GM19467 (cell line): ENCODE data around the gene PPP3R2.

ENCODE experiments used
- ATAC-seq: cut with Tn5 transposase; IDR thresholded peaks from one replicate; pipeline ENCODE4 v1.9.1; 2021; ENCODE audit warnings: mild to moderate bottlenecking, moderate library complexity; ENCODE audit not compliant: unreplicated experiment

PPP3R2 gene, protein sequence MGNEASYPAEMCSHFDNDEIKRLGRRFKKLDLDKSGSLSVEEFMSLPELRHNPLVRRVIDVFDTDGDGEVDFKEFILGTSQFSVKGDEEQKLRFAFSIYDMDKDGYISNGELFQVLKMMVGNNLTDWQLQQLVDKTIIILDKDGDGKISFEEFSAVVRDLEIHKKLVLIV

DNA sequence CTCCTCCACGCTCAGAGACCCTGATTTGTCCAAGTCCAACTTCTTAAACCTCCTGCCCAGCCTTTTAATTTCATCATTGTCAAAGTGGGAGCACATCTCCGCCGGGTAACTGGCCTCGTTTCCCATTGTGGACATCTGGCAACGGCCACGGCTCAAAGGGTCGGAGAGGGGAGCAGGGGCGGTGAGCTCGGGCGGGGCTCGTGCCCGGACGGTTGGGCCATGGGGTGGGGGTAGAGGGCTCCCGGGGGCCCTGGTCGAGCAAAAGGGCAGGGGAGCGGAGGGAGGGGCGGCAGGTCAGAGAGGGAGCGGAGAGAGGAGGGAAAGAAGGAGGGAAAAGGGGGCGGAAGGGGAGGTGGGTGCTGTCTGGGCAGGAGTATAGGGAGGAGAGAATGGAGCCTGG, at the start of gene PPP3R2:
TSS of gene PPP3R2 (minus strand) at position 174 of the 400 bp plus-strand sequence. CDS start at position 126, 48 bp downstream.
- ATAC-seq = no peak

DNA sequence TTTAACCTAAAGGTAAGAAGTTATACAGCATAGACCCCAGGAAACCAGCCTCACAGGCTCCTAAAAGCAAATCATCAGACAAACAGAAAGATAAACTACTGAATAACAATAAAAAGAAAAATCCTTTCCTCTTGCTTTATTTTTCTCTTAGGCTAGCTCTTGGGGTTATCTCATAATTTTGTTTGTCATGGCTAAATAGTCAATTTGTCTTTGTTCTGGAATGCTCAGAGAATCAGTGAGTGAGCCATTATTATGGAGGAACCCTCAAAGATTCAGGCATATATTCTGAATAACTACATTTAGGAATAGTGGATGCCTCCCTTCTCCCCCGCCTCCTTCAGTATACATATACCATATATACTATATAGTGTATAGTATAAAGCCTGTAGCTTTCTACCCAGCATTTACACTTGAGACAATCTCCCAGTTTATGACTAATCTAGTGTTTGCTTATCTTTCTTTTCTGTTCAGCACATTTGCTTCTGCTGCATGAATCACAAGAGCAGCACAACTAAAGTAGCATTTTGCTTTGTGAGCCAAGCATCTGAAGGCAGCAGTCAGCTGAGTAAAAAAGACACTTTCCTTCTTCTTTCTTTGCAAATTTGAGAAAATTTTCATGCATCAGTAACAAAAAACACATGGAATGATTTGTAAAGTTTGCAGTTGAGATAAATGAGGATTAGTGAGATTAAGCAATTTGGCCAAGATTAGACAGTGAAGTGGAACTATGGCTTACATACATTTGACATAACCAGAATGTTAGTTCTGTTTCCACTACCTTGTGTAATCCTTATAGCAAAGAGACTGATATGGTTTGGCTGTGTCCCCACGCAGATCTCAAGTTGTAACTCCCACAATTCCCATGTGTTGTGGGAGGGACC, 45.3 kb upstream of the PPP3R2 start:
- no peak for ATAC-seq

DNA sequence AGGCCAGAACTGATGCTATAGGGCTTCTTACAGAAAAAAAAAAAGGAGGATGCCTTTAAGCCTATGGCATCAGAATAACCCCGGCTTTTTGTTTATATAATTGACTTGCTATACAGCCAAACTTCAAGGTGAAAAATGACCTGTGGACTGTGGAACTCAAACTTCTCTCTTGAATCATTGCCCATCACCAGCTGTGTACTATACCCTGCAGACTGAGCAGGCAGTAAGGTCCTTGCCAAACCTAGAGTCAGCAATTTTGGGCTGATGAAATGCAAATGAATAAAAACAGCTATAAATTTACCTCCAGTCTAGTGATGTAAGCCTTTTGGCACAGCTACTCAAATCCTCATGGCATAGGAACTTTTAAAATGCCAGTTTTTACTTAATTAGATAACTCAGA, 44.5 kb upstream of the PPP3R2 start:
- ATAC-seq = no peak

DNA sequence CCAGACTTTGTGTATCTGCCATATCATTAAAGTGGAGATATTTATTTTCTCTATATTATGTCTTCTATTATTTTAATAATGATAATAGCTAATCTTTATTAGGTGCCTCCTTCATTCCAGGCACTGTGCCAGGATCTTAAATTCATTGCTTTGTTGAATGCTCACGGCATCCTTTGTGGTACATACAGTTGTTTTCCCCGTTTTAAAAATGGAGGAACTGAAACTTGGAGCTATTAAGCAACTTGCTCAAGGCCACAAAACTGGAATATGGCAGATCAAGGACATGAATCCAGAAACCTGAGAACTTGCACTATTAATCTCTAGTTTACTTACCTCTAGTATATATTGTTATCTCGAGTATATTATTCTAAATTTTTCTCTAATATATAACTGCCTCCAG, 41.5 kb upstream of the PPP3R2 start:
- ATAC-seq = no peak

DNA sequence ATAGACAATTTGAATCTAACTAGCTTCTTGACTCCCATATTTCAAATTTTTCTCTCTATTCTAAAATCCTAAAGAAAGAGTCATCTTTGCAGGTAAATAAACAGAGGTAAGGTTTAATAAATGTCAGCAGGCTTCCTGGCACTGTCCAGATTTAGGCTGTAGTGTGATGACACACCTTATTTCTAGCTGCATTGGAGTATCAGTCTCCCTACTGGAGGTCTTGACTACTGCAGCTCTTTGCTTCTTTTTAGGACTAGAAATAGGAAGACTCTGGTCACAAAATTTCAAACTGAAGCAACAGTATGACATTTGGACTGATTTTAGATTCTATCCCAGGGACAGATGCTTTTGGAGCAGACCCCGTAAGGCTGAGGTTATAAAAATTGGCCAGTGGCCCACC, 40.7 kb upstream of the PPP3R2 start:
- no peak for ATAC-seq

DNA sequence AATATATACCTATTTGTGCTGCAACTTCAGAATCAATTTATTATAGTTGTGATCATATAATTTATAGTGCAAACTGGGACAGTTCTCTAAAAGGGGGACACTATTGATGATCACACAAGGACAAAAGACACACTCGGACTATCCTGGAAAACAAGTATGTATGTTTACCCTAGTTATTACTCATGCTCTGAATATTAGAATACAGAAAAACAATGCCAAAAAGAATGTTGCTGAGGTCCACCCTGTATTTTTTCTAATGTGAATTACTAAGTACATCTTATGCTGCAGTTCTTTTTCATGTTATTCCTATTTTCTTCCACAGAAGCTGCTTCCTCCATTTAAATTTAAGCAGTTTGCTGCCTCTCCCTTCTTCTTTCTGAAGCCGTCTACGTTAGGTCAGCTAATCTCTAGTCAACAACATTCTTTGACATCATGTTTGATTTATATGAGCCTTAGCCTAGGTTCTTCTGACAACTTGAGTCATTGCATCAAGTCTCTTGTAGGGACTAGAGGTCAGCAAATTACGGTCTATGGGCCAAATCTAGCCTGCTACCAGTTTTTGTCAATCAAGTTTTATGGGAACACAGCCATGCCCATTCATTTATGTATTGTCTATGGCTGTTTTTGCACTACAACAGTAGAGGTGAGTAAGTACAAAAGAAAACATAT, 40.1 kb upstream of the PPP3R2 start:
- ATAC-seq = no peak

DNA sequence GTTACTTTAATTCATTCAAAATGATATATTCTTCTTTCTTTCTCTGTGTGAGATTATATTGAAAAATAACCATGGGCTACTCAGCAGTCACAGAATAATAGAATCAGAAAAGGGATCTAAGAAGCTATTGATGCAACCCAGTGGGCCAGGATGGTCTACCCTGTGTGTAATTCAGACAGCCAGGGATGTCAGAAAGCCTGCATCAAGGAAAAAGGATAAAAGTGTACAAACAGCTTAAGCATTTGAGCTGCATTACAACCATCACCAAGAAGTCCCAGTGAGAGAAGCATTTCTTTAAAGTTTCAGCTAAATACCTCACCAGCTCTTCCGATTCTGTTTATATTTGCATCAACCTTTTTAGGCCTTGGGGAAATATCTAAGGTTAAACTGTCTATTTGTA, 37.8 kb upstream of the PPP3R2 start:
- no peak for ATAC-seq

DNA sequence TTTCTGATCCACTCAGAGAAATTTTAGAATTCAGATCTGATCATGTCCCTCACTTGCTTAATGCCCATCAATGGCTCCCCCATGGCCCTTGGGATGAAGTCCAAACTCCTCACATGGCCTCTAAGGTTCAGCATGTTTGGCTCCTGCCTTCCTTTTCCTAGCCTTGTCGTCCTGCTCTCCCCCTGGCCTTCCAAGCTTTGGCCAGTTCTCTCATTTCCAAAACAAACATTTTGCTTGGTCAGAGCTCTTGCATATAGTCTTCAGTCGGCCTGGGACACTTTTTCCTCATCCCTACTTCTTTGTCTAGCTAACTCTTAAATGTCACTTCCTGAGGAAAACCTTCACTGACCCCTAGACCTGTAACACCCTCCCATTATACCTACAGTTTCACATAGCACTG, 37.1 kb upstream of the PPP3R2 start:
- no peak for ATAC-seq

DNA sequence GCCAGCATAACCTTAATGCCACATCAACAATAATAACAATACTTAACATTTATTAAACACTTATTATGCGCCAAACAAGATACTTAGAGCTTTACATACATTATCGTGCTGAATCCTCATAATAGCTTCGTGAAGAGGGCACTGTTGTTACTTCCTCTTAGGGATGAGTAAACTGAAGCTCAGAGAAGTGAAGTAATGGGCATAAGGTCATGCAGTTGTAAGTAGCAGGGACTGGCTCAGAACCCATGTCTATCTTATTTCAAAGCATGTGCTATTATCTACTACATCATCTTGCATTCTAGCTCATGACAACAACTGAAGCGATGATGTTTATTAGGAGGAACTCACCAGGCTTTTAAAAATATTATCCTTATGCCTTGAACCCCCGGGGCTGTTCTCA, 34.9 kb upstream of the PPP3R2 start:
- no peak for ATAC-seq

DNA sequence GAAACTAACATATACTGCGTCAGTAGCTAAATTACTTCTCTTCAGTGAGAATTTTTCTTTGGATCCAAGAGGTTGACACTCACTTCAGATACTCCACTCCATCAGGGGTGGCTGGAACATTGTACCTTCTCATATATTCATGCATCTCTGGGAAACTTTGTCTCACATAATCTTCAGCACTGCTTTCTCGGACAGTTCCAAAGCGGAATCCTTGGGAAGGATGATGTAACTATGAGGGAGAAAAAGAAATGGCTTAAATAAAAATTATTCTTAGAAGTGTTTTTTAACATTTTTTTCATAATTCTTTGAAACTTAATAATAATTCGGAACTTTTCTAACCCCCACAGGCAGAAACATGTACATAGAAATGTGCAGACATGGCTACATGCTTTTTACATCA, 33.4 kb upstream of the PPP3R2 start:
- ATAC-seq = no peak

DNA sequence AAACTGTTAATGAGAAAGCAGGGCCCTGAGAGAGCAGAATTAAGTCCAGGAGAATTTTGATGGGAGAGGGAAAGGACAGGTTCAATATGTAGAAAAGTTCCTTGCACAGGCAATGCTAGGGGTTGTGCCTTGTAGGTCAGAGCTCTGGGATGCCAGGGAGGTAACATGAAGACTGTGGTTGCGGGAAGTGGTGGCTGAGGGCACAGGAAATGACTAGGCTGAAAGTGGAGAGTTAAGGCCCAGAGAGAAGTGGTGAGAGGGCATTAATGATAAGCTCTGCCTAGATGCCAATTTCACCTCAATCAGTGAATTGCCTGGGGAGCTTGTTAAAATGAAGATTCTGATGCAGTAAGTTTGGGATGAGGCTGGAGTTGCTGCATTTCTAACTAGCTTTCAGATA, 31.5 kb upstream of the PPP3R2 start:
- ATAC-seq = no peak

DNA sequence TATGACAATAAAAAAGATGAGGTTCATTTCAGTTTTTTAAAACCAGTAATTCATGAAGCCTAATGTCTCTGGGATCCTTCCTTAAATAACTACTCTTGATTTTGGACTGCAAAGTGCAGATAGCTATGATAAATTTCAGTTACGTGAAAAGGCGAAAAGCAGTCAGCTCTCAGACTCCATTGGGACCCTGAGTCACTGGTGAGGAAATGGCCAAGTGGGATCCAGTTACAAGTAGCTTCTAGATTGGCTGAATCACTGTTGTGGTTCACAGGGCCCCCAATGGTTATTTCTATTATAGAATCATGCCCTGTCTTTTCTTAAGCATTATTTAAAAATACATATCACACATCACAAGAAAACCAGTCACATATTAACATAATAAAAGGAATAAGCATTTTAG, 31.1 kb upstream of the PPP3R2 start:
- ATAC-seq = no peak

DNA sequence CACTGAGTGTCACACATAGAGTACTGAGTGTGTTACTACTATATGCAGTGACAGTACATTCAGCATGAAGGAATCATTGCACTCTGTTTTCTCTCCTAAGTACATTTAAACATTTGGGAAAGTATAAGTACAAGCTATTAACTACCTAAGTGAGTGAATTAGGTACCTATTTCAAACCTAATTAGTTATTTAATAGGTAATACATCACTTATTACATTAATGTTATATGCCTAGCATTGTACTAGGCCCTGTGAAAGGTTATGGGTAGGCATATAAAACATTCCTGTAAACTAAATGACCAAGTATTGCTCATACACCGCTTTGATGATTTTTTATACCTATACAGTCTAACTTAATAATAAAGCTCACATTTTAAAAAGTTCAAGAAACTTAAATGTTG, 25.7 kb upstream of the PPP3R2 start:
- no peak for ATAC-seq

DNA sequence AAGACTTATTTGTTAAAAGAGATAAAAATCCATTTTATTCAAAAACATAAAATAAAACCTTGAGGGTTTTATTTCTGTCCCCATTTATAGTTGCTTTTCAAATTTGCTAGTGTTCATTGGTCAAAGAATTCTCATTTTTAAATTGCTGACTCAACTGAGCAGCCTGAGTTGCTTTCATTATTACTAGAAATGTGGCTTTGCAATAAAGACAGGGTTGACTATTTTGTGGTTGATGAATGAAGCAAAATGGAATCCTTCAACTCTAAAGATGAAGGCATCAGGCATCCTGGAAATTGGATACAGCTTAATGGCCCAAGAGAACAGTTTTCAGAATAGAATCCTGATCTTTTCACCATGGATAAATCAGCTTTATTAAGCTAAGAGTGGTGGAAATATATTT, 23.9 kb upstream of the PPP3R2 start:
- no peak for ATAC-seq

DNA sequence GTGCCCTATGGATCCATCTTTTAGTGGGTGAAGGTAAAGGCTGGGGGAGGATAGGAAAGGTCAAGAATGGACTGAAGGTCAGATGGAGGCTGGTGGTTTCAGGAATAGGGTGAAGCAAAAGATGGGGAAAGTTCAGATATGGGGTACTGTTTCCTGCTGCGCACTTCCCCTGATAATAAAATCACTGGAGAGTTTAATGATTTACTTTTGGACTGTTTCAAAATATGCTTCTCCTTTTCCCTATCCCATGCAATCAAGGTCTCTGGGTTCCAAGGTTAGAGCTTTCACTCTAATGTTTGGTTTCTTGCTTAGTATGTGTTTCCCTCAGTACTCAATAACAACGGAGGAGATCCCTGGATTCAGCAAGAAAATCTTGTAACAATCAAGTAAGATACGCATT, 10.8 kb upstream of the PPP3R2 start:
- ATAC-seq = no peak

DNA sequence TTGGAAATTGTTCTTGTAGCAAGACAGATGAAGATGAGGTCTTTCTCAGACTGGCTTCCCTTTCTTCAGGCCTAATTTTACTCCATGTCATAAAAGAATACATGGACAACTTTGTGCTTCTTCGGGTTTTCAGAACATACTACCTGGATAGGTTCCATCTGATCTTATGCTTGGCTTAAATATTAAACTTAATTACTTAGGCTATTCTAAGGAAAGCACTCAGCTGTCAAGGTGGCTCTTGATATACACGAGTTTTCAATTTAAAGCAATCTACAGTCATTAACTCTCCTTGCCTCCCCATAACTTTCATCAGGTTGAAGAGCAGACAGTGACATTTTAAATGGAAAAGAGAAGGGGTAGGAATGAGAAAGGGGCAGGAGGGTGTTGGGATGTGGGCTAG, 9.5 kb upstream of the PPP3R2 start:
- no peak for ATAC-seq

DNA sequence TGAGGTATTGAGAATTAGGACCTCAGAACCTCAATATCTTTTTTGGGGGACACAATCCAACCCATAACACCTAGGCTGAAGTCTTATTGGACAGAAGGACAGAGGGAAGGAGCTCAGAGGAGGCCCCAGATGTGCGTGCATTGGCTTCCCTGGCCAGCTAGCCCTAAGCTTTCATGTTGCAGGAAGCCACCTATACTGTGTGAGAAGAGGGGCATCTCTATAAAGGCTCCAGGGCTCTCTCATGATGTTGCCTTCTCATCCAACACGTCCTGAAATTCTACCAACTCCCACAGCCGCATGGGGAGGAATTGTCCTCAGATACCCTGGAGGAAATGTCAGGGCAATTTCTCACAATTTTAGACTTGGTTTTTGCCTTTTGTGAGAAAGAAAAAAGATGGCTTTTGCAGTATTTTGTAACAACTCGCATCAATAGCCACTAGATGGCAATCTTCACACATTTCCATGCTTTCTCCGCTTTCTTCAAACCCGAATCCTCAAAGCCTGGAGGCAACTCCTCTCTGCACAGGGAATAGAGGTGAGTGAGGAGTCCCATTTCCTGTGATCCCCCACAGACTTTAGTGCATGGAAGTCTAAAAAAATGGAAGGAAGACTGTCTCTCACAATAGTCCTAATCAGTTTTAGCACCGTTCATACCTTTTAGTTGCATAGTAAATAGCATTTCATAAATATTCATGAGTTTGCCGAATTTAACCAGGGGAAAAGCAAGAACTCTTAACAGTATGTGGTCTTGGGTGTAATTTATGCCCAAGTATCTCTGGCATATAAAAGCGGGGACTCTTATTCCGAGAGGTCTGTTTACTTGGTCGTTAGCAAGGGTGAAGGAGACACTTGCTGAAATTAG, 7.4 kb upstream of the PPP3R2 start:
- no peak for ATAC-seq

DNA sequence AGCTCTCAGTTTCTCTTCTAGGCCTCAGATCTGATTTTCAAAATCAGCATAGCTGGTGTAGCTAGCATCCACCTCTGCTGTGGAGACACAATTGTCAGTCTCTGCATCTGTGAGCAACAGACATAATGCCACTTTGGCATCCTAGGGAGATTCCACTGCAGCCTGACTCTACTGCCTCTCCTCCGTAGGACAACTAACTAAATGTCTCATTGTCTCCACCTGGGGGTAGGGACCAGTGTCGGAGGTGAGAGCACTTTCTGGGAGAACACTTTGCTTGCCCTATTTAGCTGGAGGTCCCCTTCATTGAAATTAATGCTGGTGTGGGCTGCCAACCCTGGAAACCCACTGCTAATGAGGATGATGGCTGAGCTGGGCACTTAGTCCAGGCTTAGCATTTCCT, 1.4 kb downstream of the PPP3R2 start:
- ATAC-seq = no peak

DNA sequence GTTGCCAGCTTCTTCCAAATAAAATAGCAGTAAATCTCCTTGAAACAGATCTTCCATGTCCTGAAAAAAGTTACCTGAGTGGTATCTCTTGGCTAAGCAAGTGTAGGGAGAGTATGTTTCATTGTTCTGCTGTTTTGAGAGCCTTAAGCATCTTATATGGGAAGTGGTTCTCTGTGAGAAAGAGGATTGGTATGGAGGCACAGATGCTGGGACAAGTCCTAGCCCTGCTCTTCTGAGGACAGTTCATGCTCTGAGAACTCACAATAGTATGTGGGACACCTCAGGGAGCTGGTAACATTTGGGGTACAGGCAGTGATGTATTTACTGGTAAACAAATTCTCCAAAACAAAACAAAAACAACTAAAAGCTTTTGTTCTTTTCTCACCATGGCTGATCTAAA, 2.0 kb downstream of the PPP3R2 start:
- ATAC-seq = no peak

DNA sequence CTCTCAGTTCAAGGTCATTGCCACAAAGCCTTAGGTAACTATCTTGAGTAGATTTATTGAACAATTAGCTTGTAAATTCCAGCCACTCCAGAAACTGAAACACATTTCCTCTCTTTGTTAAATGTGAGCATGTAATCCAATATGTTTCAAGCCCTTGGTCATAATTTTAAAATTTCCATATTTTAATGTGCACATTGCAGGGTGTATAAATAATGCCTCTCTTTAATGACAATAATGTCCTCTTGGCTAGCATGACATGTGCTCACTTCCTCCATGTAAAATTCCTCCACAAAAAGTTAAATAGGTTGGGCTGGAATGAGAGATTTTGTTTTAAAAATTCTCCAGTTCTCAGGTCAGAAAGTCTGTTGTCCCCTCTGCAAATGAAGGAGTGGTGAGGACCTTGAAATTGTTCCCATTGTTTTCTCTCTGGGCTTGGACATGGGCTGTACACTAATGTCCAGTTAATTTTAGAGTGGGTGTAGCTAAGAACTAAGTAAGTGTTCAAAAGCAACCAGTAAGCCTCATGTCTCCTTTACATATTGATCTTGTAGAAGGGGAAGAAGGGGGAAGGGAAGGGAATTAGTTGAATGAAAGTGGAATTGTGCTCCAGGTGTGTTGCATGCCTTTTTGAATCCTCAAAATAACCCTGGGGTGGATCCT, 2.9 kb downstream of the PPP3R2 start:
- no peak for ATAC-seq

DNA sequence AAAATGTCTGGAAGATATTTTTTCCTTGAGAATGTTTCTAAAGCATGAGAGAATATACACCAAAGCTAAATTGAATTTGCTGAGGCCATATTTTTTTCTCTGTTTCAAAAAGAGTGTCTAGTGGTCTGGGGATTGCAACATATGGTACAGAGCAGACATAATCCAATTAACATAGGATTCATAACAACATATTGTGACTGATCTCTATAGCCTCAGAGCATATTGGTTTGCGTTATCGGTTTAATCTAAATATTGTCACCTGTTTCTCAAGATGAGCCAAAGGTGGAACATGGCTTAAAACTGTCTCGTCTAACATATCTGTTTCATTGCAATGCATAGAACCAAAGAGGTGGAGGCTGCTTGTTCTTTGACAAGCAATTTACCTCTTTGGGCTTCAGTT, 3.9 kb downstream of the PPP3R2 start:
- ATAC-seq = no peak
